Measurements from ENCODE around the gene TMC3.

DNA sequence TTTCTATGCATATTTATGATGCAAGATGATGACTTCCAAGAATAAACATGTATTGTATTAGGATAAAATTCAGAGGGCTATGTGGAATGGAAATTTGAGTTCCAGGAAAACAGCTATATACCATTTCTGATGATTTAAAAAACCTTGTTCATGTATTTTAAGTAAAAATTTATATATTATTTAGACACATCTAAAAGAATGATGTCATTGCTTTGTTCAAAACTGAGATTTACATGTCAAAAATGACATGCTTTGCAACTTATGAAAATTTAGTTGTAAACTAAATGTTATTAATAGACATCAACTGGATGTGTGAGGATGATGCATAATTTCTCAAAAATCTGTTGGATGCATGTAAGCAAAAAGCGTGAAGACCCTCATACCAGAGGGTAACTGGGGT, 52.3 kb downstream of the TMC3 start:
- TF ChIP-seq GATA3 (IDR thresholded peaks at IDR 0.05; ENCODE audit: low read depth, low read length) (no peak), GATA2 (IDR thresholded peaks at IDR 0.05; ENCODE audit: low read depth, low read length) (no peak)

Data from SH-SY5Y (cell line).